ENCODE measurements around the gene SMG6.
"Not testable (repeated sequence)": the region's sequence is repeated elsewhere in the genome, so short reads cannot be mapped to it uniquely, and the experiment has no call there.

The SMG6 gene

GRCh38 chr17:2202996-2203575 lies 100.5 kb downstream of the SMG6 start:
- no peak for DNase-seq
- TF ChIP-seq POLR2A (IDR thresholded peaks at IDR 0.05; ENCODE audit: low read length) (no peak), GATA1 (IDR thresholded peaks at IDR 0.05; ENCODE audit: low read depth, low read length) (no peak)

GRCh38 chr17:2202302-2202995 lies 101.1 kb downstream of the SMG6 start:
- no peak for DNase-seq
- TF ChIP-seq POLR2A (IDR thresholded peaks at IDR 0.05; ENCODE audit: low read length), result no peak
- TF ChIP-seq GATA1 (IDR thresholded peaks at IDR 0.05; ENCODE audit: low read depth, low read length), result no peak

DNA sequence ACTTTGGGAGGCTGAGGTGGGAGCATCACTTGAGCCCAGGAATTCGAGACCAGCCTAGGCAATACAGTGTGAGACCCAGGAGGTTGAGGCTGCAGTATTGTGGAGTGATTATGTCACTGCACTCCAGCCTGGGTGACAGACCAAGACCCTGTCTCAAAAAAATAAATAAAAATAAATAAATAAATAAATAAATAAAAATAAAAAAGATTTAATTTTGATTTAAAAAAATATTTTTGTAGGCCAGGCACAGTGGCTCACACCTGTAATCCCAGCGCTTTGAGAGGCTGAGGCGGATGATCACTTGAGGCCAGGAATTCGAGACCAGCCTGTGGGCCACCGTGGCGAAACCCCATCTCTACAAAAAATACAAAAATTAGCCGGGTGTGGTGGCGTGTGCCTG lies 104.2 kb downstream of the SMG6 start:
- not testable (repeated sequence) for DNase-seq

- no peak for DNase-seq
- TF ChIP-seq GATA1 (IDR thresholded peaks at IDR 0.05; ENCODE audit: low read depth, low read length) (no peak), POLR2A (IDR thresholded peaks at IDR 0.05; ENCODE audit: low read length) (no peak)
Observed at GRCh38 chr17:2198927-2199326, 104.7 kb downstream of the SMG6 start.

DNA sequence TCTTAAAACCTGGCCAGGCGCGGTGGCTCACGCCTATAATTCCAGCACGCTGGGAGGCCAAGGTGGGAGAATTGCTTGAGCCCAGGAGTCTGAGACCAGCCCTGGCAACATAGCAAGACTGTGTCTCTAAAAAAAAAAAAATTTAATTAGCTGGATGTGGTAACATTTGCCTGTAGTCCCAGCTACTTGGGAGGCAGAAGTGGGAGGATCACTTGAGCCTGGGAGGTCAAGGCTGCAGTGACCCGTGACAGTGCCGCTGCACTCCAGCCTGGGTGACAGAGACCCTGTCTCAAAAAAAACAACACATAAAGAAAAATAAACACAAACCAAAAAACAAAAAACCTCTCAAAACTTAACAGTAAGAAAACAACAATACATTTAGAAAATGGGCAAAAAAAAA lies 106.3 kb downstream of the SMG6 start:
- no peak for DNase-seq
- TF ChIP-seq POLR2A (IDR thresholded peaks at IDR 0.05; ENCODE audit: low read length) (no peak), GATA1 (IDR thresholded peaks at IDR 0.05; ENCODE audit: low read depth, low read length) (no peak)

DNA sequence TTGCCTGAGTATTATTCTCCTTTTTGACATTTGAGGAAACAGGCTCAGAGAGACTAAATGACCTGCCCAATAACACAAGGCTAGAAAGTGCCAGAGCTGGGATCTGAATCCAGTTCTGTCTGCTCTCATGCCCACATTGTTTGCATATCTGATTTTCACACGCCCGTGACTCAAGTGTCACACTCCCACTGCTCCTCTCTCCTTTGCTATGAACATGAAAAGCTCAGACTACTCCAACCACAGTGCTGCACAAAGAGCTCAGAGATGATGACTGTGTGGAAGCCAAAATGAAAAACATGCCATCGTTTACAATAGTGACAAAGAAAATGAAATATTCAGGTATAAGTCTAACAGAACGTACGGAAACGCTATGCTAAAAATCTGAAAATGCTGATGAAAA lies 107.9 kb downstream of the SMG6 start:
- no peak for DNase-seq
- TF ChIP-seq GATA1 (IDR thresholded peaks at IDR 0.05; ENCODE audit: low read depth, low read length) (no peak), POLR2A (IDR thresholded peaks at IDR 0.05; ENCODE audit: low read length) (no peak)

- TF ChIP-seq GATA1 (IDR thresholded peaks at IDR 0.05; ENCODE audit: low read depth, low read length), result no peak
- TF ChIP-seq POLR2A (IDR thresholded peaks at IDR 0.05; ENCODE audit: low read length), result no peak
- no peak for DNase-seq
Observed at GRCh38 chr17:2194889-2195335, 108.7 kb downstream of the SMG6 start.

GRCh38 chr17:2192367-2193057 lies 111.1 kb downstream of the SMG6 start:
- DNase-seq, result peak; percentile 33 to 42
- no peak for TF ChIP-seq GATA1 (IDR thresholded peaks at IDR 0.05; ENCODE audit: low read depth, low read length)
- TF ChIP-seq POLR2A (IDR thresholded peaks at IDR 0.05; ENCODE audit: low read length), result no peak

- DNase-seq, result no peak
- TF ChIP-seq GATA1 (IDR thresholded peaks at IDR 0.05; ENCODE audit: low read depth, low read length) (no peak), POLR2A (IDR thresholded peaks at IDR 0.05; ENCODE audit: low read length) (no peak)
Observed at GRCh38 chr17:2191785-2192184, 111.8 kb downstream of the SMG6 start.

DNA sequence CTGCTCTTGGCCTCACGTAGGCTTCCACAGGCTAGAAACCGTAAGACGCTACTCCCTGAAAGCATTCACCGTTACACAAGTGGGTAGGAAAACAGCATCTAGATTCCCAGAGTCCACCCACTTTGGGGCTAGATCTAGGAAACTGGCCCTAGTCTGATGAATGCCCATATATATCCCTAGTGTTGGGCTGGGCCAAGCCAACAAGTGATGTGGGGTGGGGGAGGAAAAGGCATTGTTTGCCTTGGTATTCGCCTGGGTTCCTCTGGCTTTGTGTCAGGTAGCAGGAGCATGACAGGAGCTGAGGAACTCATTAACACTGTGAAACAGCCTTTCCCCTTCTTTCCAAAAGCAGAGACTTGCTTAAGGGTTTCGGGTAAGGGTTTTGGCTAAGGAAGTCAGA lies 112.4 kb downstream of the SMG6 start:
- TF ChIP-seq GATA1 (IDR thresholded peaks at IDR 0.05; ENCODE audit: low read depth, low read length), result no peak
- TF ChIP-seq POLR2A (IDR thresholded peaks at IDR 0.05; ENCODE audit: low read length), result no peak
- DNase-seq, result no peak

- TF ChIP-seq POLR2A (IDR thresholded peaks at IDR 0.05; ENCODE audit: low read length), result no peak
- no peak for TF ChIP-seq GATA1 (IDR thresholded peaks at IDR 0.05; ENCODE audit: low read depth, low read length)
- DNase-seq, result no peak
Observed at GRCh38 chr17:2190014-2190413, 113.6 kb downstream of the SMG6 start.

DNA sequence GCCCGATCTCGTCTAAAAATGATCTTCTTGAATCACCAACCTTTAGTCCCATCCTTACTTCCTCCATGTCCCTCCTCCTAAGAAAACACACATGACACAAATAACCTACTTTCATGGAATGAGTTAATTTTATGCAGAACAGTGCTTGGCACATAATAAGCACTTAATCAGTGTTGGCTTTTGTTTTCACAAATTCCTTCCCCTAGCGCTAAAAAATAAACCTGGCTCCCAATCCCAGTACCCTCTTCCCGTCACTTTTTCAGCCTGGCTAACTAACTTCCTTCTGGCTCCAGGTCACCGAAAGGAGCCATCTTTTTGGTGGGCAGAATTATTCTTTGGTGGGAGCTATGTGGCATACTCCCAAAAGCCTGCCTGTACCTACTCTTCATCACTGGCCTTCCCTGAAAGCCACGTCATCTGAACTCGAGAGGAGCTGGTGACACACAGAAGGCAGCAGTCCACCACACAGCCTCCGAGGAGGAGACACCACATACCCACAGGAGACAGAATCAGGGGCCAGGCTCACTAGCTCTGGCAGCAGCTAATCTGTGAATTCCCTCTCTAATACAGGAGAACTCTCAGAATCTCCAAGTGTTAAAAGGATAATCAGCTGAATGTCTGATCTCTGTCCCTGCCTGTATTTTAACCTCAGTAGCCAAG lies 114.5 kb downstream of the SMG6 start:
- DNase-seq, result no peak
- TF ChIP-seq POLR2A (IDR thresholded peaks at IDR 0.05; ENCODE audit: low read length), result no peak
- no peak for TF ChIP-seq GATA1 (IDR thresholded peaks at IDR 0.05; ENCODE audit: low read depth, low read length)

GRCh38 chr17:2187758-2188157 lies 115.8 kb downstream of the SMG6 start:
- DNase-seq, result no peak
- no peak for TF ChIP-seq GATA1 (IDR thresholded peaks at IDR 0.05; ENCODE audit: low read depth, low read length)
- no peak for TF ChIP-seq POLR2A (IDR thresholded peaks at IDR 0.05; ENCODE audit: low read length)

DNA sequence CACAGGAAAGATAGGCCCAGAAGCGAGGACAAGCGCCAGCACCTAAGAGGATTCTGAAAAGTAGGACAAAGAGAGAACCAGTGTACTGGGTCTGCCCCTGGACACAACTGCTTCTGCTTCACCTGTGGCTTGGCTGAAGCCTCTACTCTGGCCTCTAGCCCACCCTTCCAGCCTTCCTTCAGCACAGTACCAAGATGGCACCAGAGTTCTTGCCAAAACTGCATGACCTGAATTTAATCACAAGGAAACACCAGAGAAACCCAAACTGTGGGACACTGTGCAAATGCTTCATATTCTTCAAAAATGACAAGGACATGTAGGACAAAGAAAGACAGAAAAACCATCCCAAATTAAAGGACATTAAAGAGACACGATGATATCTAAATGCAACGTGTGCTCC lies 116.6 kb downstream of the SMG6 start:
- TF ChIP-seq GATA1 (IDR thresholded peaks at IDR 0.05; ENCODE audit: low read depth, low read length) (no peak), POLR2A (IDR thresholded peaks at IDR 0.05; ENCODE audit: low read length) (no peak)
- no peak for DNase-seq

All from erythroblast (primary cell).